Vagina (tissue), 2 donors: ENCODE data around the gene TNIK. TPM values are rescaled to one million over a fixed set of nuclear protein-coding genes. Genes with fewer than 3 reads are reported as not detected.

Source experiments
- DNase-seq, 2 donors: peaks; one replicate each; pipeline ENCODE4 v3.0.0-alpha.2; 2017; ENCODE audit errors: extremely low spot score in 2 of 2
- H3K27ac ChIP-seq: fragments of 200-600 bp; sonication (generic); one replicate; pipeline ENCODE4 v1.5.1; 2019
- H3K27me3 ChIP-seq: fragments of 200-600 bp; sonication (generic); one replicate; pipeline ENCODE4 v1.5.1; 2019
- H3K36me3 ChIP-seq, 2 donors: fragments of 200-600 bp; sonication (generic); one replicate each; pipeline ENCODE4 v1.5.1; 2017 to 2019
- H3K4me1 ChIP-seq: fragments of 200-600 bp; sonication (generic); one replicate; pipeline ENCODE4 v1.5.1; 2019
- H3K4me3 ChIP-seq, 2 donors: fragments of 200-600 bp; sonication (generic); 1 replicate in 1 of 2; 2 replicates in 1 of 2; pipeline ENCODE4 v1.5.1; 2016 to 2019
- H3K9me3 ChIP-seq: fragments of 200-600 bp; sonication (generic); one replicate; pipeline ENCODE4 v1.5.1; 2019
- POLR2A ChIP-seq, 2 donors: fragments of 450-650 bp; IDR thresholded peaks; one replicate each; pipeline ENCODE4 v1.6.1; 2017; ENCODE audit warnings: antibody characterized with exemption in 2 of 2, mild to moderate bottlenecking in 2 of 2, moderate library complexity in 2 of 2
- POLR2AphosphoS5 ChIP-seq, 2 donors: sonication (generic); formaldehyde crosslinking; IDR thresholded peaks; one replicate each; pipeline ENCODE4 v1.9.0; 2017; ENCODE audit warnings: antibody characterized with exemption in 2 of 2, mild to moderate bottlenecking in 2 of 2, low read depth in 1 of 2; ENCODE audit not compliant: insufficient read depth in 1 of 2
- intact Hi-C: fragments of 100-400 bp; cut with DNase I; formaldehyde crosslinking; loops from one replicate; pipeline ENCODE4 v1.15.1; 2023
- total RNA-seq: library from RNA; depleted of rRNA; stranded (reverse); fragments of >200 nt; gene quantifications from one replicate; pipeline ENCODE4 v1.2.3, GENCODE V29; 2016
- TF ChIP-seq, protein P1 (sequence below), 3 experiments: fragments of 450-650 bp in 2 of 3; fragments of 200-600 bp in 1 of 3; sonication (generic) in 1 of 3; IDR thresholded peaks; one replicate each; pipeline ENCODE4 v1.5.1; 2017 to 2019; ENCODE audit warnings: antibody characterized with exemption in 3 of 3, mild to moderate bottlenecking in 2 of 3, moderate library complexity in 2 of 3

The TNIK gene
- total RNA-seq, 1 donor from 2014 or later = 5.9 TPM

DNA sequence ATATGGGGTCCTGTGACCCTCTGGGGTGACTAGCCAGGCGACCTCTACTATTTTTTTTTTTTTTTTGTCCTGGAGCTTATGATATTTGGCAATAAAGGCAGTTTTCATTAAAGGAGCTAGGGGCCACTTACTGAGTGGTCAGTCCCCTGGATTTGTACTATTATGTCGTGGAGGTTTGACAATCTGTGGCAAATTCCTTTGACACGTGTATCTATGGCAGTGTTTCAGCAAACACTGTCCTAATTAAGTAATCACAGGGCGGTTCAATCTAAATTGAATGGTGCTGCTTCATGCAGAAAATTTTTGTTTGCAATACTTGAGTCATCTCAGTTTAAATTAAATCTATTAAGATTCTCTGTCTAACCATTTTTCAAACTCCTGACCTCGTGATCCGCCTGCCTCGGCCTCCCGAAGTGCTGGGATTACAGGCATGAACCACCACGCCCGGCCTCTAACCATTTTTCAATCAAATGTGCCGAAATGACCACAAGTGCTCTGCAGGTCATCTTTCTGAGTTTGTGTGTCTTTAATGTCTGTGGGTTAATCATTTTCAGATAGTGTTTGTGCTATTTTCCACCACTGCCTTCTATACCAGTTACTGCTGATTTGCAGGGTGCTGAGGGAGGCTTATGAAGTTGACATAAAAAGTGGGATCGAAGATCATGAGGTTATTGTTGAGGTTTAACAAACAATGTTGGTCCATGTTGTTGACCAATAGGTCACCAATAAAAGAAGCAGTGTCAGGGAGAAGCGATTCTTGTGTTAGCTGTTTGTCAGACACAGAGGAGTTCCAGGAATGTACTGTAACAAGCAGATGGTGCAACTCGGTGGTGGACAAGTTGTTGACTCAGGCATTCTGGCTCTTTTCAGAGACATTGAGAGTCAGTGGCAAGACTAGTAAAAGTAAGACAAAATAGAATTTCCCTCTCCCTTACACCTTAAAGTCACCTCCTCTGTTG, 415.1 kb downstream of the TNIK start:
- no peak overlapping the region for H3K4me3 ChIP-seq
- no peak for DNase-seq
- H3K36me3 ChIP-seq = no peaks in the 10 kb centered on the region
- H3K27ac ChIP-seq = no peak overlapping the region
- no peaks in the 10 kb centered on the region for H3K27me3 ChIP-seq
- H3K4me1 ChIP-seq = no peaks in the 10 kb centered on the region
- intact Hi-C loops = loop anchor here (10.0 kb wide), 1 partner anchor 520 kb away; no protein-coding TSS in a partner anchor
- H3K9me3 ChIP-seq = no peaks in the 10 kb centered on the region
- TF ChIP-seq POLR2AphosphoS5 (IDR thresholded peaks at IDR 0.05; ENCODE audit: insufficient read depth in 1 of 2, low read depth in 1 of 2) (no peak), POLR2A (IDR thresholded peaks at IDR 0.05) (no peak)
- TF ChIP-seq, protein P1, sequence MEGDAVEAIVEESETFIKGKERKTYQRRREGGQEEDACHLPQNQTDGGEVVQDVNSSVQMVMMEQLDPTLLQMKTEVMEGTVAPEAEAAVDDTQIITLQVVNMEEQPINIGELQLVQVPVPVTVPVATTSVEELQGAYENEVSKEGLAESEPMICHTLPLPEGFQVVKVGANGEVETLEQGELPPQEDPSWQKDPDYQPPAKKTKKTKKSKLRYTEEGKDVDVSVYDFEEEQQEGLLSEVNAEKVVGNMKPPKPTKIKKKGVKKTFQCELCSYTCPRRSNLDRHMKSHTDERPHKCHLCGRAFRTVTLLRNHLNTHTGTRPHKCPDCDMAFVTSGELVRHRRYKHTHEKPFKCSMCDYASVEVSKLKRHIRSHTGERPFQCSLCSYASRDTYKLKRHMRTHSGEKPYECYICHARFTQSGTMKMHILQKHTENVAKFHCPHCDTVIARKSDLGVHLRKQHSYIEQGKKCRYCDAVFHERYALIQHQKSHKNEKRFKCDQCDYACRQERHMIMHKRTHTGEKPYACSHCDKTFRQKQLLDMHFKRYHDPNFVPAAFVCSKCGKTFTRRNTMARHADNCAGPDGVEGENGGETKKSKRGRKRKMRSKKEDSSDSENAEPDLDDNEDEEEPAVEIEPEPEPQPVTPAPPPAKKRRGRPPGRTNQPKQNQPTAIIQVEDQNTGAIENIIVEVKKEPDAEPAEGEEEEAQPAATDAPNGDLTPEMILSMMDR (IDR thresholded peaks at IDR 0.05) = no peak

DNA sequence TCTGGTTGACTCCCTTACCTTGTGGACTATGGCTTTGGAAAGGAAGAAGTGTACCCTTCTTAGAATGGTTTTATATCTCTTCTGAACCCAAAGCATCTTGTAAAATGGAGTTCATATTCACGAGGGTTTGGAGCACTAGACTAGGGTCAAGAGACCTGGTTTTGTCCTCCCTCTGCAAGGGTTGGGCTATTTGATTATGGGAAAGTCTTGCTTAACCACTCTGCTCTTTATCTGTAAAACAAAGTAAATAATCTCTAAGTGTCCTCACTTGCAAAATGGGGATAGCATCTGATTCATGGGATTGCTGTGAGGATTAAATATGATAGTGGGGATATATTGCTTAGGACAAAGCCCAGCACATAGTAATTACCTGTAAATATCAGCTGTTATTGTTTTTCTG, 415.8 kb downstream of the TNIK start:
- Histone ChIP-seq H3K4me1 (no peaks in the 10 kb centered on the region), H3K36me3 (no peaks in the 10 kb centered on the region), H3K9me3 (no peaks in the 10 kb centered on the region), H3K4me3 (no peak overlapping the region), H3K27me3 (no peaks in the 10 kb centered on the region), H3K27ac (no peak overlapping the region)
- DNase-seq = no peak
- intact Hi-C loops = loop anchor here (10.0 kb wide), 1 partner anchor 520 kb away; no protein-coding TSS in a partner anchor
- TF ChIP-seq, protein P1 (IDR thresholded peaks at IDR 0.05) = no peak
- no peak for TF ChIP-seq POLR2A (IDR thresholded peaks at IDR 0.05)
- TF ChIP-seq POLR2AphosphoS5 (IDR thresholded peaks at IDR 0.05; ENCODE audit: insufficient read depth in 1 of 2, low read depth in 1 of 2) = no peak

DNA sequence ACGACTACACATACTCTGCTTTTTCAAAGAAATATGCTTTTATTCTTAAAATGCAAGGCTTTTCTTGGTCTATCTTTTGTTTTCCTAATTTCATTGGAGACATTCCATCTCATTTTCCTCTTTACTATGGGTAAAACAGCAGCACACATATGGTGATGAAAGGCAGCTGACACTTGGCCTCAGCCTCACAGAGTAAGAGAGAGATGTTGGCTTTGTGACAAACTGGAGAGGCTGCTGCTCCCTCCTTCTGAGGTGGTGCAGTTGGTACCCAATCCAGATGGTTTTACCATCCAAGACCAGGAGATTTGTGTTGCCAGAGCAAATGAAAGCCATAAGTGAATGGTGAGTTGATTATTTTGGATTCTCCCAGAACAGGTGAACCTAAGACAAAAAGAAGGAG, 420.5 kb downstream of the TNIK start:
- Histone ChIP-seq H3K4me3 (no peak overlapping the region), H3K4me1 (no peaks in the 10 kb centered on the region), H3K9me3 (no peaks in the 10 kb centered on the region), H3K27me3 (no peaks in the 10 kb centered on the region), H3K36me3 (no peaks in the 10 kb centered on the region), H3K27ac (no peak overlapping the region)
- TF ChIP-seq, protein P1 (IDR thresholded peaks at IDR 0.05) = no peak
- TF ChIP-seq POLR2AphosphoS5 (IDR thresholded peaks at IDR 0.05; ENCODE audit: insufficient read depth in 1 of 2, low read depth in 1 of 2) (no peak), POLR2A (IDR thresholded peaks at IDR 0.05) (no peak)
- intact Hi-C loops = loop anchor here (10.0 kb wide), 1 partner anchor 525 kb away; no protein-coding TSS in a partner anchor
- no peak for DNase-seq

DNA sequence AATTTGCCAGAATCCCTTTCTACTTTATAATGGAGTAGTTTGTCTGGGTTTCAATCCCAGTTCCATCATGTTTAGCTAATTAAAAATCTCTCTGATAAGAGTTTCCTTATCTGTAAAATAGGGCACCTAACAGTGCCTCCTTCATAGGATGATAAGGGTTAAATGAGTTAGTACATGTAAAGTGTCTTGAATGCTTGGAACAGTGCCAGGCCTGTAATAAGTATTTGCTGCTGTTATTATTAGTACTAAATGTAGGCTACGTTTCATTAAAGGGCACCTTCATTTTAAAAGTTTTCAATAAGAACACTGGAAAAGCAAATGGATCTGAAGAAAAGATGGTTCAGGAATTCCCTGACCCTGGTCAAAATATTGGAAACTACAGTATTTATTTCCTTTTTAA, 421.9 kb downstream of the TNIK start:
- Histone ChIP-seq H3K27me3 (no peaks in the 10 kb centered on the region), H3K4me3 (no peak overlapping the region), H3K9me3 (no peaks in the 10 kb centered on the region), H3K27ac (no peak overlapping the region), H3K36me3 (no peaks in the 10 kb centered on the region), H3K4me1 (no peaks in the 10 kb centered on the region)
- intact Hi-C loops = no loop called here
- TF ChIP-seq, protein P1 (IDR thresholded peaks at IDR 0.05) = no peak
- TF ChIP-seq POLR2A (IDR thresholded peaks at IDR 0.05) (no peak), POLR2AphosphoS5 (IDR thresholded peaks at IDR 0.05; ENCODE audit: insufficient read depth in 1 of 2, low read depth in 1 of 2) (no peak)
- DNase-seq = no peak

DNA sequence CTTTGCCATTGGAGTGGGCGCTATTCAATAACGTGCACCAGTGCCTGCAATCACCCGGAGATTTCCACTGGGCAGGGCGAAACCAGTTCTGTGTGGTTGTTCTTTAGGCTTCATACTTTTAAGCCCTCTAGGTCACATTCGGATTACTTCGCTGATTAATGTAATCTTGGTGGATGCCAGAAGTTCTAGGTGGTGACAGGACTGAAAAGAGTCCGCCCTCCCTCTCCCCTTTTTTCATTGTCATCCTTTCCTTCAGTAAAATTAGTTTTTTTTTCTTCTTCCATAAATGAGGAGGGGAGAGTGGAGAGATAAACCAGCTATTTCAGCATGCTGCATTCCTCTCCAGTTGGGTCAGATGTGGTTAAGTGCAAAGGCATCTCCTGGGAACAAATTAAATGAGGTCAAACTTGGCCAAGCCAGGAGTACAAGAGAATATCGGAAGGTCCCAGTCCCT, 431.4 kb downstream of the TNIK start:
- TF ChIP-seq POLR2AphosphoS5 (IDR thresholded peaks at IDR 0.05; ENCODE audit: insufficient read depth in 1 of 2, low read depth in 1 of 2) (no peak), POLR2A (IDR thresholded peaks at IDR 0.05) (no peak)
- TF ChIP-seq, protein P1 (IDR thresholded peaks at IDR 0.05) = no peak
- no peak for DNase-seq
- no peaks in the 10 kb centered on the region for H3K27me3 ChIP-seq
- H3K27ac ChIP-seq = no peak overlapping the region
- intact Hi-C loops = no loop called here
- peak overlapping the region; percentile 23 to 29 for H3K4me3 ChIP-seq
- peaks cover 17% of the 10 kb centered on the region for H3K4me1 ChIP-seq
- no peaks in the 10 kb centered on the region for H3K9me3 ChIP-seq
- no peaks in the 10 kb centered on the region for H3K36me3 ChIP-seq
